MV-4-11 (cell line): Measurements from ENCODE around the gene TP73.
A peak's percentile ranks its signal among the peaks of the same experiment; 100 is the strongest.

Experiments used
- DNase-seq: peaks from one replicate; lab custom pipeline; 2025; lab: John Stamatoyannopoulos, UW

Gene TP73

DNA sequence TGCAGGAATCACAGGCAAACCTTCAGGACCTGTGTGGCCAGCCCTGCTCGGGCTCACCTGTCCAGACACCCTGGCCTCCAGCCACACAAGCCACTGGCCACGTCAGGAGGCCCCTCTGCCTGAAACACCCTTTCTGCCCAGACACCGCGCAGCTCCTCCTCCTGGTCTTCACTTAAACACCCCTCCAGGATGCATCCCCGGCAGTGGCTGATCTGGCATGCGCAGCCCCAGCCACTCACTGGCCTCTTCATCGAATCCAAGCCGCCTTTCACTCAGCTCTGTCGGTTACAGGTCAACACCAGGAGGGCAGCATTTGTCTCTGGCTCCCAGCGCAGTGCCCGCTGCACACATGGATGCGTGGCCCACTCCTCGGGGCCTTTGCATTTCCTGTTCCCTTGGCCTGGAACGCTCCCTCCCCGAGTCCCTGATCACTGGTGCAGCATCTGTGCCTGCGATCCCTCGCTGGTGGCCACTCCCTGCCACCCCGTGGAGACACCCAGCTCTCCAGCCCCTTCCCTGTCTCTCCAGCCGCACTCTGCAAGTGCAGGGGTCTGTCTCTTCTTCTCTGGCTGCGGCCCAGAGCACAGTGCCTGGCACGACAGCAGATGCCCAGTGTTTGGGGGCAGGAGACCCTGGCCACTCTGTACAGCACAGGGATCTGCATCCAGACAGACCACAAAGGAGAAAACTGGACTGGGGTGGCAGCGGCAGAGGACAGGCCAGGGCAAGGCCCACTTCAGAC, 18.1 kb upstream of the TP73 start:
- DNase-seq: no peak

DNA sequence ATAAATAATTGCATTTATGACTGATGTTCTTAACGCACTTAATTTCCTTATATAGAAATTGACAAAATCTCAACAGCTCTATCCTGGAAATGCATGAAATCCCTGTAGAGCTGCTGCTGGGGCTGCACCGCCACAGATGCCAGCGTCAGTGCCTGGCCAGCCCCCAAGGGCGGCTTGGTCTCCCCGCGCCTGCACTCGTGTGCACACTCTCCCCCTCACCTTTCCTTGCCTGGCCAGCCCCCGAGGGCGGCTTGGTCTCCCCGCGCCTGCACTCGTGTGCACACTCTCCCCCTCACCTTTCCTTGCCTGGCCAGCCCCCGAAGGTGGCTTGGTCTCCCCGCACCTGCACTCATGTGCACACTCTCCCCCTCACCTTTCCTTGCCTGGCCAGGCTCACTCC, 16.2 kb upstream of the TP73 start:
- DNase-seq: no peak

DNA sequence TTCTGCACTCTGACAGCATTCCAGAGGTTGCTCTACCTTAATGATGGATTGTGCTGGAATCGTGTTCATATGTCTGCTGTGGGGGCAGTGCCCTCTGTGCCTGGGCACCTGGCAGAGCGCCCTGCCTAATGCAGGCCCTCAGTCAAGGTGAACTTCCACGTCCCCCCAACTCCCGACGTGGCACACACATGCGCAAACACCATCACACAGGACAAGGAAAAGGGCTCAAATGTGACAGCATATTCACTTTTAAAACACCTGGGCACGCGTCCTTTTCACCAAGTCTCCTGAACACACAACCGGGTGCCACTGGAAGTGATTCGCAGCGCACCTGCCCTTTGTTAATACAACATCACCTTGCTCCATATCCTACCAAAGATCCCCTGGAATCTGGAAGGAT, 15.8 kb upstream of the TP73 start:
- no peak for DNase-seq

DNA sequence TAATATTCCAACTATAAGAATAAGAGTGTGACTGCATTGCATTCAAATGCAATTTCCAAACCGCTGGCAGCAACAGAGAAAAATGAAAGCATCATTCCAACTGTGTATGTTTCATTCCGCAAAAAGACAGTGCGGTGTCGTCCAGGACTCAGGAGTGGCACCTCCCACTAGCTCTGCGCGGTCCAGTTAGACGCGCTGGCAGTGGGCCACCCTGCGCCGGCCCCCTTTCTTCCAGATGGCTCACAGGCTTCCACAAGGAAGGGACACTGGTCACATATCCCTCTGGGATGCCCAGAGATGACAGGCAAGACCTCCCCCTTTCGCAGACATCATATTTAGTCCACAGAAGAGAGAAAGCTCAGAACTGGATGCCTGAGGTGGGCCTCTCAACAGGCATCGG, 14.3 kb upstream of the TP73 start:
- DNase-seq: no peak

DNA sequence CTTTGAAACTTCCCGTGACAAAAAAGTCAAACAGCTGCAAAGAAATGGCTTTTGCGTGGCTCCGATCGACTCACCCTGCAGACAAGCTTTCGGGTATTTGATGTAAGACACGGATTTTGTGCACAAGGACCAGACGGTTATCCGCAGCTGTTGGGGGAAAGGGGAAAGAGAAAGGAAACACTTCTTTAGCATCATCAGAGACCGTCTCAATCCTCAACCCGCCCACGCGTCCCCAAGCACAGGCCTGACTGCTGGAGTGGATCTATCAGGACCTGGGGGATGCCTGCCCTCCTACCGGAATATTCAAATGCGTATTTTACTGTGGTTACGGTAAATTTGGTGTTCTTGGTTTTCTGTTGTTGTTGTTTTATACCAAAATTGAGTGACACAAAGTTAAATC, 13.6 kb upstream of the TP73 start:
- no peak for DNase-seq

DNA sequence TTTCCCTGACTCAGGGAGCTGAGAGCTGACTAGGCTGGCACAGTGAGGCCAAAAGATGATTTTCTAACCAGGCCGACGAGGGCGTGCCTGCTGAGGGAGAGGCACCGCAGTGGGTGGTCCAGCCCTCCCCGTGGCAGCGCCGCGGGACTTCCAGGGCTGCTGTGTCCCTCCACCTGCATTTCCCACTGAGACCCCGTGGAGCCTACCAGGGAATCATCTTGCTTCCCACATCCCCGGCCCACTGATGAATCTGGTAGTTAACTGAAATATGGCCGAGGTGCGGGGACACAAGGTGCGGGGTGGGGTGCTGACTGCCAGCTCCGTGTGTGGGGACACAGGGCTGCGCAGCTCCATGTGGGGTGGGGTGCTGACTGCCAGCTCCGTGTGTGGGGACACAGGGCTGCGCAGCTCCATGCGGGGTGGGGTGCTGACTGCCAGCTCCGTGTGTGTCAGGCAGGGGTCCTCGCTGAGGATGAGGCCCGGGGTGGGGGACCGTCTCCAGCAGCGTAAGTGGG, 12.9 kb upstream of the TP73 start:
- DNase-seq: no peak

DNA sequence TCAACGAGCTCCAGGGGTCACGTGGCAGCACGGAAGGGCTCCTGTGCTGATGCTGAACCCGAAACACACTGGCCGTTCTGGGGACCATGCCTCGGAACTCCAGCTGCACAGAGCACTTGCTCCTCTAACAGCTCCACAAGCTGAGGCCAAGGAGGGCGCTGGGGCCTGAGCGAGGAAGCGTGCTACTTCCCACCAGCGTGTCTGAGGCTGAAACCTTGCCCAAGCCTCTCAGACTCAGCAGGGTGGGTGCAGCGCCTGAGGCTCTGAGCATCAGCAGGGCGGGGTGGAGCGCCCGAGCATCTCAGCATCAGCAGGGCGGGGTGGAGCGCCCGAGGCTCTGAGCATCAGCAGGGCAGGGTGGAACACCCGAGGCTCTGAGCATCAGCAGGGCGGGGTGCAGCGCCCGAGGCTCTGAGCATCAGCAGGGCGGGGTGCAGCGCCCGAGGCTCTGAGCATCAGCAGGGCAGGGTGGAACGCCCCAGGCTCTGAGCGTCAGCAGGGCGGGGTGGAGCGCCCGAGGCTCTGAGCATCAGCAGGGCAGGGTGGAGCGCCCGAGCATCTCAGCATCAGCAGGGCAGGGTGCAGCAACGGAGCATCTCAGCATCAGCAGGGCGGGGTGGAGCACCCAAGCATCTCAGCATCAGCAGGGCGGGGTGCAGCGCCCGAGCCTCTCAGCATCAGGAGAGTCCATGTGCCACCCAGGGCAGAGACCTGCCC, 12.0 kb upstream of the TP73 start:
- no peak for DNase-seq

DNA sequence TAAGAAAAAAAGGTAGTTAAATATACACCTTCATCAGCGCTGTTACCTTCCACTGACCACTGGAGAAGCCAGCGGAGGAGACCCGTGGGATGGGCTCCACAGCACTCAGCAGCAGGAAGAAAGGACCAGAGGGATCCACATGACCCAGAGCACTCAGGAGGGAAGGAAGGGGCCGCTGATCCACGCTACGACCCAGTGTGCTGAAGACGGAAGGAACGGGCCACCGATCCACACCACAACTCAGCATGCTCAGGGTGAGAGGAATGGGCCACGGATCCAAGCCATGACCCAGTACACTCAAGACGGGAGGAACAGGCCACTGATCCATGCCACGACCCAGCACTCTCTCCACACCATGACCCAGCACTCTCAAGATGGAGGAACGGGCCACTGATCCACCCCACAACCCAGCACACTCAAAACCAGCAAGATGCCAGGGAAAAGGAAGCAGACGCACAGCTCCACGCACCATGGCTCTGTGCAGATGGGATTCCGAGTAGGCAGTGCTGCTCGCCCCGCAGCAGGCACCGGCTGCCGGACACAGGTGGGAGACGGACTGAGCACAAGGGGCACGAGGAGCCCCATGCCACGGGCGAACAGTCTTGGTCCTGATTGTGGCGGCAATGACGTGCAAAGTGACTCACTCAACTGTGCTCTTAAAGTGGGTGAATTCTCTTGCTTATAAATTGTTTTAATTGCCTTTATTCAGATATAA, 11.1 kb upstream of the TP73 start:
- no peak for DNase-seq

DNA sequence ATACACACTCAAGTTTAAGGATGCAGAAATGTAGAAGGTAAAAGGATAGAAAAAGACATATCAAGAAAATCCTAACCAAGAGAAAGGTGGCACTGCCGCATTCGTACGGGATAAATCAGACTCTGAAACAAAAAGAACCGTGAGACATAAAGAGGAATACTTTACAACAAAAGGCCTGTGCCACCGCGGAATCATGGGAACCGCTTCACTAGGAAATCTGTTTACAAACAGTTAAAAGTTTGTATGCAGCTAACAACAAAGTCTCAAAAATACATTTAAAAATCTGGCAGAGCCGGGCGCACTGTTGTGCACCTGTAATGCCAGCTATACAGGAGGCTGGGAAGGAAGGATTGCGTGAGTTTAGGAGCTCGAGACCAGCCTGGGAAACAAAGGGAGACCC, 10.5 kb upstream of the TP73 start:
- DNase-seq: no peak

DNA sequence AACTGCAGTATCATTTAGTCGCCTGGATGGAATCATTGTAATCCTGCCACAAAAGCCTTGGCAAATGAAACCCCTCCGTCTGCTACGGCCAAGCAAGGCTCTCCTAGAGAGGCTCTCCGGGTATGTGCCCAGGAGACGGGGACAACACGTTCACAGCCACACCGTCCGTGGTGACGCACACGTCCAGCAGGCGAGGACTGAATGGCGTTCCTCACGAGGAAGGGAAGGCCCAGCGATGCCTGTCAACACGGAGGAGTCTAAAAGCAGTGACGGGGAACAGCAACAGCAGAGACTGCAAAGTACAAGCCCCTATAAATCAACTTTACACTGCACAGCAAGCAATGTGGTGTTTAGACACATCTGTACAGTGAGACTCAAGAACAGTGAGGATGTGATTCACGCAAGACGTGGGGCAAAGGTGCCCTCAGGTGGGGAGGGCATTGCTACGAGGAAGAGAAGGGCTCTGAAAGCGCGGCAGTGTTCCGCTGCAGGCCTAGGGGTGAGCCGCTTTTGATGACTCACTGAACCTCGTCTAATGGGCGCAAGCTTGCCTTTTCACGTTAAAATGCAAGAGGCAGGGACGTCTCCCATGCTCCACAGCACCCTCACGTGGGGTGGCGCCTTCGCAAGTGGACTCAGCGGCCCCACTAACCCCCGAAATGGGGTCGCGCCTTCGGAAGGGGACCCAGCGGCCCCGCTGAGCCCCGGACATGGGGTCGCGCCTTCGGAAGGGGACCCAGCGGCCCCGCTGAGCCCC, 9.2 kb upstream of the TP73 start:
- no peak for DNase-seq

DNA sequence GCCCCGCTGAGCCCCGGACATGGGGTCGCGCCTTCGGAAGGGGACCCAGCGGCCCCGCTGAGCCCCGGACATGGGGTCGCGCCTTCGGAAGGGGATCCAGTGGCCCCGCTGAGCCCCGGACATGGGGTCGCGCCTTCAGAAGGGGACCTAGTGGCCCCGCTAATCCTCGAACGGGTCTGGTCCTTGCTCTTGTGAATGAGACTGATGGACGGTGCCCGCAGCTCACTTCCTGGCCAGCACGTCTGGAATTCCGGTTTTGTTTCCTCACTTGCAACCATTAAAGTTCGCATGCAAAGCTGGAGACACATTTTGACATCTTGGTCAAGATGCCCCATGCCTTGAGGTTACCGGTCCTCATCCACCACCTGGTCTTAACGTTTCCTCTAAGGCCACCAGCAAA, 8.0 kb upstream of the TP73 start:
- no peak for DNase-seq

DNA sequence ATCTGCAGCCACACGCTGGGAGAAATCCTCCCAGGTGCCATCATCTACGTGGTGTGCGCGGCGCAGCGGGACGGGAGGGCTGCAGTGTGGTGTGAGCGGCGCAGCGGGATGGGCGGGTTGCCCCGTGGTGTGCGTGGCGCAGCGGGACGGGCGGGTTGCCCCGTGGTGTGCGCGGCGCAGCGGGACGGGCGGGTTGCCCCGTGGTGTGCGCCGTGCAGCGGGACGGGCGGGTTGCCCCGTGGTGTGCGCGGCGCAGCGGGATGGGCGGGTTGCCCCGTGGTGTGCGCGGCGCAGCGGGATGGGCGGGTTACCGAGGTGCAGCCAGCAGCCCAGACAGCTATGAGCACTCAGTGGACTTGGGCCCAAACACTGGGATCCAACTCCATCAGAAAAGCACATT, 7.1 kb upstream of the TP73 start:
- DNase-seq: no peak

DNA sequence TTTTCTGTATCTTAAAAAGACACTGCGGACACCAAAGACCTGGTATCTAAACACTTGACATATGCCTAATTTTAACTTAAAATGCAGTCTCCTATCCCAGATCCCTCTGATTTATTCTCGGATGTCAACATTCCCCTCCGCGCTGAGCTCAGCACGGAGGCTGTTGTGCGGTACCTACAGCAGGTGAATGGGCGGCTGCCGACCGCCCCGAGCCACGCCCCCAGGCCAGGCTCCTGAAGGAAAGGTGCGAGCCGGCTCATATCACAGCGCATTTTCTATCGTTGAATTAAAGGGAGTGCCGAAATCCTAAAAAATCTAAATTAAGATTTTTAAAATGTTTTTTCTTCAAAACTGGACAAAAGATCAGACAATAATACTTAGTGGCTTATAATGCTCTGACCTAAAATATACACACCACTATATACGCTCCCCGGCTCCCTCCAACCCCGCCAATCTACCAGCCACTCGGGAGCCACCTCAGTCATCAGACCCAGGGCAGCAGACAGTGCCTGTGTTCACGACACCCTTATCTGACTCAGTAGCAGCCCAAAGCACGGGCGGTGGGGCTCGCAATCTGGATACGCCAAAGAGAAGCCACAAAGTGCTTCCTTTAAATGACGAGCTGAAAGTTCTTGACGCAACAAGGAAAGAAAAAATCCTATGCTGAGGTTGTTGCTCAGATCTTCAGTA, 6.5 kb upstream of the TP73 start:
- no peak for DNase-seq

DNA sequence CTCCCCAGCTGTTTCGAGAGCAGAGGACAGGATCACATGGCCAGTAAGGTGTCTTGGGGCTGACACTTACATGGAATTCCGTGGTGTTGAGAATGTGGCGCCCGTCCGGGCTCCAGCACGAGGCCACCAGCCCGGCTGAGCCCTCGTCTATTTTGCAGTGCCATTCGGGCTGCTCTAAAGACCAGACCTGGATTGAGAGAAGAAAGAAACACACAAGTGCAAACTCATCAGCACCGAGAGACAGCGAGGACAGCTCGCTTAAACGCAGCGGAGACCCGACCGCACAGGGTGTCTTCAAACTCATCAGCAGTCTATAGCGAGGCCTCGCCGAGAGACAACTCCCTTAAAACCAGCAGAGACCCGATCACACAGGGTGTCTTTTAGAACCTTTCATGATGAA, 5.7 kb upstream of the TP73 start:
- no peak for DNase-seq

DNA sequence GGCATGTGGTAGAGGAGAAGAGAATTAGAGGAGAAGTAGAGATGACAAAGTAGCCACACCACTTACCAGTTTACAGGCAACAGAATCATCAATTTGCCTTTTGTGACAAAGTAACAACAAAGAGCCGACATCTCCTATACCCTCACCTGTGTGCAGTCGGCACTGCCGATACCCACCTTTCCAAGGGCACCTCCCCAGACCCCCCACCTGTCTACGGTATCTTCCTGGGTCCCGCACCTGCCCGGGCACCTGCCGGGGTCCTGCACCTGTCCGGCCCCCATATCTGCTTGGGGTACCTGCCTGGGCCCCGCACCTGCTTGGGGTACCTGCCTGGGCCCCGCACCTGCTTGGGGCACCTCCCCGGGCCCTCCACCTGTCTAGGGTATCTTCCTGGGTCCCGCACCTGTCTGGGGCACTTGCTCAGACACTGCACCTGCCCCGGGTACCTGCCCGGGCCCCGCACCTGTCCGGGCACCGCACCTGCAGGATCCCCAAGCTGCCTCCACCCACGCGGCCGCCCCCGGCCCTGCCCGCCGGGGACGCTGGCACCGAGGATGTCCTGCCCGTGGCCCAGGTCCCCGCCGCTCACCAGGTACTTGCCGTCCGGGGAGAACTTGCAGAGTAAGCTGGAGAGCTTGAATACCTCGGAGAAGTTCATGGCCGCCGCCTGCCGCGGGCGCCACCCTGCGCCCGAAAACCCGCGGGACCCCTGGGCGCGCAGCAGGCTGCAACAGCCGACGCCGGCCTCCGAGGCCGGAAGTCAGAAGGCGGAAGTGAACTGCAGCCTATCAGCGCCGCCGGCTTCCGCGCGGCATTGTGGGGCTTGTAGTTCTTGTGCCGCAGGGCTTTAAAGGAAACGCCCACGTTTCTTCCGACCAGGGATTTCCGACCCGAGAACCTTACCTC, 2.7 kb upstream of the TP73 start, which contains the start of gene WRAP73:
WRAP73 (minus strand) TSS at position 762 of the 906 bp plus-strand sequence; CDS start at position 658, 104 bp downstream.
- peak; percentile 93 for DNase-seq

DNA sequence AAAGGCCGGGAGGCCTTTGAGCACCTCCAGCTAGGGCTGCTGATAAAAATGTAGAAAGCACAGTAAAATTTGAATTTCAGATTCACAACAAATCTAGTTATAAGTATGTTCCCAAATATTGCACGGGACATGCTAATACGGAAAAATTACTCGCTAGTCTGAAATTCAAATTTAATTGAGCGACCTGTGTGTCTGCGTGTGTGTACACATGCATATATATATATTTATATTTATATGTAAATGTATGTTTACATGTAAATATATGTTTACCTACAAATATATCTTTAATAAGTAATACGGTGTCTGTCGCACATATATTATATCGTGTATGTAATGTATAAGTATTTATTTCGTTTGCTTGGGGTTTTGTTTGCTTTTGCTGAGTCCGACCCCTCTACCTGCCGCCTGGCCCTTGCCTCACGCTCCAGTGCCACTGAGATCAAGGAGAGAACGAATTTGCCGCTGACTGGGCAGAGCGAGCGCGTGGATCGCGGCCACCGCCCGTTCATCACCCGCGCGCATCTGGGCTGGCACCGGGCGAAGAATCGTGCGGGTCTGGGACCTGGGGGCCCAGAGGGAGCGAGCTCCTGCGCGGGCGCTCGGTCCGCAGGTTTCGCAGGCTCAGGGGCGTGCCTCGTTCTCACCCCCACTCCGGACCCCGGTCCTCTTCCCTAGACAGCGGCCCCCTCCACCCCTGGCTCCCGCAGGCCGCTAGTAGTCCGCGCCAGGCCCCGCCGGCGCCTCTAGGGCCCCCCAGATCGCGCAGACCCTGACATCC, 1.9 kb upstream of the TP73 start:
- DNase-seq: no peak

DNA sequence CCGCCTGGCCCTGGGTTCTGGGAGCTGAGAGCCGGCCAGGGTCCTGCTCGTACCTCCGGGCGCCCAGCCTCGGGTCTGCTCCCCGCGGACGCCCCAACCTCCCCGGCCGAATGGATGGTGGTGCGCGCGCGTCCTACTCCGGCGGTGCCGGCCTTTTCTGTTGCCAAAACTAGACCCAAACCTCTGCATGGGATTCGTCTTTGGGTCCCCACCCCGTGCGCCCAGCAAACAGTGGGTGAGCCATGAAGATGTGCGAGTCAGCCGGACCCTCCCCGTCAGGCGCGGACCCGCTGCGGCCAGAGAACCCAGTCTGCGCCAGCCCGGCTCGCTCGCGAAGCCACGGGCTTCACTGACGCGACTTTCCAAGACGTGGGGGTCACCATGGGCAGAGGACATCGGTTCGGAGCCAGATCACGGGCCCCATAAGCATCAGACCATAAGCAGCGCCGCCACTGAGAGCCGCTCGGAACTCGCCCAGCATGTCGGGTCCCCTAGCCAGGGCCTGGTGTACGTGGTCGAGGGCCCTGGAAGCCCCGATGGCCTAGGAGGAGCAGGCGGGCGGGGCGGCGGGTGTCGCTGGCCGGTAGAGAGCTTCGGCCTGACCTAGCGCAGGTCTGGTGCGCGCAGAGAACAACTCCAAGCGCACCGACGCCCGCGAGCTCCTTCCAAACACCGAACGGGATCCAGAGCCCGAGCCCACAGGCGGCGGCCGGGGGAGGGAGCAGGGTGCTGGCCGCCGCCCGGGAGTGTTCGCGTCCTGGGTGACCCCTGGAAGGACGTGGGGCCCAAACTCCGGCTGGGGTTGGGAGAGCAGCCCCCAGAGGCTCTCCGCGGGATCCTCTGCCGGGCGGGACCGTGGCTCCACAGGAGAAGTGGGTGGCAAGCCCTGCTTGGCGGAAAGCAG, 1.0 kb upstream of the TP73 start:
- DNase-seq: no peak

DNA sequence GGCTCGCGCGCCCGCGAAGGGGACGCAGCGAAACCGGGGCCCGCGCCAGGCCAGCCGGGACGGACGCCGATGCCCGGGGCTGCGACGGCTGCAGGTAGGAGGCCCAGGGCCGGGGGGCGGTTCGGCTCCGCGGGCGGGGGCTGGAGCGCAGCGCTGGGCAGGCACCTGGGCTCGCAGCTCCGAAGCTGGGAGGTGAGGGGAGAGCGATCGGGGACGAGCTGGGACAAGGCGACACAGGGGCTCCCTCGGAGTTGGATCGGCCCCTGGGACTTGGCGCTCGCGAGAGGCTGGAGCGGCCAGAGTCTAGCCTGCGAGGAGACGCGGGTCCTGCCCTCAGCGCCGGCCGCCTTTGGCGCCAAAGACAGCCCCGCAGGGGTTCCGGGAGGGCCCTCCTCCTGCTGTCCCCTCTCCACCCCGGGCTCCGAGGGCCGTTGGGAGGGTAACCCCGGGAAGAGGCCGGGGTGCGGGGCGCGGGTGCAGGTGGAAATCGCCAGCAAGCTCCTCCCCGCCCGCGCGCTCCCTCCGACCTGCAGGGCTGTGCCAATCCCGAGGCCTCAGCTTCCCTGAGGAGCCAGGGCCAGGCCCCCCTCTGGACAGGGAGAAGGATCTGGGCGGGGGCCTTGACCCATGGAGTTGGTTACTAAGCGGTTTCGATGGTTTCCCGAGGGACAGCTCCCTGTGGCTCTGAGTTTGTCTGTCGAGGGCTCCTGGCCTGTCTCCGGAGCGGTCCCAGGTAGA, 401 bp downstream of the TP73 start:
- no peak for DNase-seq
